ENCODE measurements around the gene SLC25A25. TPM values are rescaled to one million over a fixed set of nuclear protein-coding genes. Genes with fewer than 3 reads are reported as not detected.

Gene SLC25A25
- total and polyA plus RNA-seq, 2 donors (not counting 3 experiments of a cell fraction or from before 2014, with no cell fraction given) = 18.1 to 20.2 TPM

GRCh38 chr9:128082151-128082550 is 14.1 kb downstream of the SLC25A25 start:
- intact Hi-C loops (cut with micrococcal nuclease) (loop anchor here (5.0 kb wide), 1 partner anchor 45 kb away; no protein-coding TSS in a partner anchor), dilution Hi-C loops (cut with MboI; ENCODE audit: extremely low pct_ligation_motif_present, low sequenced_read_pairs) (no loop called here)
- no peak overlapping the region for H2AFZ ChIP-seq (ENCODE audit: low read depth, low read length)
- H3K27ac ChIP-seq (ENCODE audit: insufficient read depth, low read depth, low read length) = no peak overlapping the region
- H3K79me2 ChIP-seq (ENCODE audit: control insufficient read depth, insufficient read depth, low read length) = peaks cover 17% of the 10 kb centered on the region
- H3K4me3 ChIP-seq (replicated peaks in 1 of 3; ENCODE audit: insufficient read depth in 1 of 3, low read depth in 1 of 3, low read length in 3 of 3) = no peak overlapping the region
- ChIA-PET POLR2A (no interaction called here), CTCF (interaction anchor here (1.6 to 2.2 kb wide), 3 partner anchors 10 to 139 kb away, joined by 8 to 11 read pairs (median 10); no protein-coding TSS in a partner anchor)
- peaks cover 18% of the 10 kb centered on the region for H3K4me1 ChIP-seq (ENCODE audit: control insufficient read depth, extremely low read depth, insufficient read depth, low read length)
- H3K36me3 ChIP-seq (ENCODE audit: control insufficient read depth in 2 of 2, extremely low read depth in 1 of 2, insufficient read depth in 2 of 2, low read length in 2 of 2) = no peaks in the 10 kb centered on the region
- no peaks in the 10 kb centered on the region for H3K9me1 ChIP-seq (replicated peaks; ENCODE audit: control insufficient read depth, extremely low read depth, insufficient read depth, low read length)
- DNase-seq (ENCODE audit: low read depth, low spot score) (no peak), FAIRE-seq (no peak)
- H3K9me3 ChIP-seq (replicated peaks; ENCODE audit: control insufficient read depth, insufficient read depth, low read length) = no peaks in the 10 kb centered on the region
- no TSS peak for BruUV-seq (replicated peaks)
- no peak overlapping the region for H3K9ac ChIP-seq (replicated peaks; ENCODE audit: extremely low read depth, insufficient read depth, low read length)
- H3K4me2 ChIP-seq (ENCODE audit: insufficient read depth, low read length) = no peak overlapping the region
- H4K20me1 ChIP-seq (replicated peaks; ENCODE audit: control insufficient read depth, extremely low read depth, insufficient read depth, low read length) = no peaks in the 10 kb centered on the region
- no peak for TF ChIP-seq MYC (IDR thresholded peaks at IDR 0.05; ENCODE audit: low read depth, low read length)
- TF ChIP-seq EZH2 (IDR thresholded peaks at IDR 0.05; ENCODE audit: borderline replicate concordance, low read depth, low read length, severe bottlenecking) = no peak
- TF ChIP-seq POLR2A (IDR thresholded peaks at IDR 0.05; ENCODE audit: low read depth, low read length) = no peak
- no peak for TF ChIP-seq POLR2AphosphoS5 (IDR thresholded peaks at IDR 0.05; ENCODE audit: insufficient read depth, low read depth, low read length)
- TF ChIP-seq GATA2 (IDR thresholded peaks at IDR 0.05; ENCODE audit: insufficient read depth, insufficient read length, low read depth, low read length) = no peak
- TF ChIP-seq, protein P1, sequence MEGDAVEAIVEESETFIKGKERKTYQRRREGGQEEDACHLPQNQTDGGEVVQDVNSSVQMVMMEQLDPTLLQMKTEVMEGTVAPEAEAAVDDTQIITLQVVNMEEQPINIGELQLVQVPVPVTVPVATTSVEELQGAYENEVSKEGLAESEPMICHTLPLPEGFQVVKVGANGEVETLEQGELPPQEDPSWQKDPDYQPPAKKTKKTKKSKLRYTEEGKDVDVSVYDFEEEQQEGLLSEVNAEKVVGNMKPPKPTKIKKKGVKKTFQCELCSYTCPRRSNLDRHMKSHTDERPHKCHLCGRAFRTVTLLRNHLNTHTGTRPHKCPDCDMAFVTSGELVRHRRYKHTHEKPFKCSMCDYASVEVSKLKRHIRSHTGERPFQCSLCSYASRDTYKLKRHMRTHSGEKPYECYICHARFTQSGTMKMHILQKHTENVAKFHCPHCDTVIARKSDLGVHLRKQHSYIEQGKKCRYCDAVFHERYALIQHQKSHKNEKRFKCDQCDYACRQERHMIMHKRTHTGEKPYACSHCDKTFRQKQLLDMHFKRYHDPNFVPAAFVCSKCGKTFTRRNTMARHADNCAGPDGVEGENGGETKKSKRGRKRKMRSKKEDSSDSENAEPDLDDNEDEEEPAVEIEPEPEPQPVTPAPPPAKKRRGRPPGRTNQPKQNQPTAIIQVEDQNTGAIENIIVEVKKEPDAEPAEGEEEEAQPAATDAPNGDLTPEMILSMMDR (IDR thresholded peaks at IDR 0.05; ENCODE audit: extremely low read depth in 1 of 2, insufficient read depth in 1 of 2, low read depth in 1 of 2, low read length in 2 of 2) = no peak
- no peak for TF ChIP-seq JUN (IDR thresholded peaks at IDR 0.05; ENCODE audit: borderline replicate concordance, insufficient read depth, insufficient read length, low read depth)
- no peak for TF ChIP-seq FOS (IDR thresholded peaks at IDR 0.05; ENCODE audit: borderline replicate concordance, insufficient read depth, low read length)
- TF ChIP-seq MAX (IDR thresholded peaks at IDR 0.05; ENCODE audit: insufficient read depth, insufficient read length) = no peak
- H3K27me3 ChIP-seq (ENCODE audit: control insufficient read depth in 2 of 2, insufficient read depth in 2 of 2, low read length in 2 of 2) = no peaks in the 10 kb centered on the region

All from endothelial cell of umbilical vein (primary cell).